A549 (cell line): Measurements from ENCODE around the gene DOC2B. TPM values are rescaled to one million over a fixed set of nuclear protein-coding genes. Genes with fewer than 3 reads are reported as not detected.

ENCODE experiments used
- ATAC-seq, 2 experiments: fragments of 200-7000 bp in 1 of 2; fragments of >200 bp in 1 of 2; cut with Nextera tagmentation in 1 of 2; cut with Tn5 transposase in 1 of 2; 3 replicates each; pipeline versions ENCODE4 v1.8.0 to v1.9.1; 2018 to 2020; ENCODE audit warnings: mild to moderate bottlenecking in 1 of 2, moderate library complexity in 1 of 2
- CTCF ChIA-PET: fragments of 300-600 bp; sonication (Branson Sonifier 250); formaldehyde crosslinking; extraction: SDS; loops from one replicate; lab custom pipeline; 2021; ENCODE audit warnings: antibody characterized with exemption, inconsistent platforms; lab: Yijun Ruan, JAX
- POLR2A ChIA-PET: fragments of 350-600 bp; formaldehyde crosslinking; extraction: SDS; loops from one replicate; lab custom pipeline; 2021; ENCODE audit warnings: antibody characterized with exemption, inconsistent platforms; lab: Yijun Ruan, JAX
- DNase-seq, 2 experiments: peaks; one replicate each; pipeline versions ENCODE4 v3.0.0 to v3.0.0-alpha.2; 2011 to 2016; ENCODE audit warnings: low read depth in 1 of 2, low spot score in 1 of 2
- FAIRE-seq: peaks from 2 replicates; lab custom pipeline; 2011; peaks lifted over from hg19 to GRCh38; lab: Jason Lieb, UNC
- H3K27ac ChIP-seq, 2 experiments: fragments of >200 bp; sonication (Bioruptor Twin); formaldehyde crosslinking; 3 replicates each; pipeline ENCODE4 v1.5.1; 2016 to 2017
- H3K4me1 ChIP-seq: fragments of >200 bp; sonication (Bioruptor Twin); formaldehyde crosslinking; 3 replicates; pipeline ENCODE4 v1.6.1; 2016
- H3K4me2 ChIP-seq: fragments of >200 bp; sonication (Bioruptor Twin); formaldehyde crosslinking; 3 replicates; pipeline ENCODE4 v1.6.1; 2016
- H3K4me3 ChIP-seq: fragments of >200 bp; sonication (Bioruptor Twin); formaldehyde crosslinking; 3 replicates; pipeline ENCODE4 v1.5.1; 2016
- H3K9me3 ChIP-seq: fragments of >200 bp; sonication (Bioruptor Twin); formaldehyde crosslinking; 3 replicates; pipeline ENCODE4 v1.6.1; 2016
- CBX2 ChIP-seq: fragments of 200-600 bp; sonication (generic); IDR thresholded peaks from 2 replicates; pipeline ENCODE4 v1.6.1; 2016; ENCODE audit warnings: low read depth, mild to moderate bottlenecking, borderline replicate concordance
- CBX8 ChIP-seq: fragments of 200-600 bp; sonication (generic); IDR thresholded peaks from 2 replicates; pipeline ENCODE4 v1.6.1; 2016
- CHD2 ChIP-seq: fragments of 150-350 bp; IDR thresholded peaks from 2 replicates; pipeline ENCODE4 v1.6.1; 2014; ENCODE audit warnings: low read length; ENCODE audit not compliant: partially characterized antibody
- CHD4 ChIP-seq: fragments of 200-600 bp; sonication (generic); IDR thresholded peaks from 2 replicates; pipeline ENCODE4 v1.6.1; 2016; ENCODE audit warnings: antibody characterized with exemption, mild to moderate bottlenecking, borderline replicate concordance
- CTCF ChIP-seq: fragments of >200 bp; sonication (Bioruptor Twin); formaldehyde crosslinking; IDR thresholded peaks from 3 replicates; pipeline ENCODE4 v1.5.1; 2016
- ELK1 ChIP-seq: fragments of 150-350 bp; IDR thresholded peaks from 2 replicates; pipeline ENCODE4 v1.6.1; 2014; ENCODE audit warnings: low read depth, mild to moderate bottlenecking, low read length
- FOXS1 ChIP-seq: fragments of 250-450 bp; sonication (Bioruptor Pico); IDR thresholded peaks from 2 replicates; pipeline ENCODE4 v1.5.0; 2020; ENCODE audit warnings: mild to moderate bottlenecking, moderate library complexity
- KDM5A ChIP-seq: fragments of 200-600 bp; sonication (generic); IDR thresholded peaks from 2 replicates; pipeline ENCODE4 v1.6.1; 2016; ENCODE audit warnings: antibody characterized with exemption, mild to moderate bottlenecking
- MAFK ChIP-seq: fragments of 450-650 bp; IDR thresholded peaks from 2 replicates; pipeline ENCODE4 v1.6.1; 2014; ENCODE audit not compliant: partially characterized antibody
- POLR2A ChIP-seq: IDR thresholded peaks from 2 replicates; pipeline ENCODE4 v1.6.1; 2012; ENCODE audit warnings: mild to moderate bottlenecking, low read length
- RAD21 ChIP-seq, 2 experiments: fragments of >200 bp in 1 of 2; sonication (Bioruptor Twin) in 1 of 2; formaldehyde crosslinking in 1 of 2; IDR thresholded peaks in 1 of 2; conservative IDR thresholded peaks in 1 of 2; 2 replicates in 1 of 2; 3 replicates in 1 of 2; pipeline ENCODE4 v1.6.1; 2012 to 2018; ENCODE audit warnings: inconsistent platforms in 1 of 2
- SMC3 ChIP-seq: fragments of >200 bp; sonication (Bioruptor Twin); formaldehyde crosslinking; IDR thresholded peaks from 3 replicates; pipeline ENCODE4 v1.6.1; 2018; ENCODE audit warnings: inconsistent platforms
- TP53 ChIP-seq: fragments of 250-450 bp; sonication (Bioruptor Pico); IDR thresholded peaks from 2 replicates; pipeline ENCODE4 v1.5.0; 2021; ENCODE audit warnings: mild to moderate bottlenecking, moderate library complexity
- ZC3H11A ChIP-seq: fragments of 450-650 bp; IDR thresholded peaks from 2 replicates; pipeline ENCODE4 v1.6.1; 2014; ENCODE audit warnings: antibody characterized with exemption, mild to moderate bottlenecking
- ZNF302 ChIP-seq: fragments of 250-450 bp; sonication (Bioruptor Pico); IDR thresholded peaks from 2 replicates; pipeline ENCODE4 v1.9.0; 2021; ENCODE audit warnings: inconsistent platforms, mild to moderate bottlenecking, moderate library complexity
- WGBS: methylation state at CpG from one replicate; pipeline ENCODE4 v1.1.6; 2017; ENCODE audit errors: missing lambda C conversion rate; 5-methylcytosine and 5-hydroxymethylcytosine counted together
- polyA plus RNA-seq, 4 experiments: library from polyadenylated mRNA; depleted of rRNA in 3 of 4; stranded (reverse); fragments of >200 nt; fragmentation: RNase III in 1 of 4; extraction: RNeasy Plus Mini Kit Qiagen cat#74134 plus additional on column Dnase treatment in 1 of 4; gene quantifications; 2 replicates in 3 of 4; 3 replicates in 1 of 4; pipeline ENCODE4 v1.2.3, GENCODE V29; 2011 to 2017
- TF ChIP-seq, protein P1 (sequence below): fragments of 250-450 bp; sonication (Bioruptor Pico); IDR thresholded peaks from 2 replicates; pipeline ENCODE4 v1.5.0; 2020; ENCODE audit warnings: low read depth, mild to moderate bottlenecking, moderate library complexity
- TF ChIP-seq, protein P2 (sequence below): IDR thresholded peaks from 2 replicates; pipeline ENCODE4 v1.6.1; 2012

DOC2B gene
- polyA plus RNA-seq, 2 of the 4 experiments (the other 2 are of a cell fraction), result 0.27 to 1.6 TPM

DNA sequence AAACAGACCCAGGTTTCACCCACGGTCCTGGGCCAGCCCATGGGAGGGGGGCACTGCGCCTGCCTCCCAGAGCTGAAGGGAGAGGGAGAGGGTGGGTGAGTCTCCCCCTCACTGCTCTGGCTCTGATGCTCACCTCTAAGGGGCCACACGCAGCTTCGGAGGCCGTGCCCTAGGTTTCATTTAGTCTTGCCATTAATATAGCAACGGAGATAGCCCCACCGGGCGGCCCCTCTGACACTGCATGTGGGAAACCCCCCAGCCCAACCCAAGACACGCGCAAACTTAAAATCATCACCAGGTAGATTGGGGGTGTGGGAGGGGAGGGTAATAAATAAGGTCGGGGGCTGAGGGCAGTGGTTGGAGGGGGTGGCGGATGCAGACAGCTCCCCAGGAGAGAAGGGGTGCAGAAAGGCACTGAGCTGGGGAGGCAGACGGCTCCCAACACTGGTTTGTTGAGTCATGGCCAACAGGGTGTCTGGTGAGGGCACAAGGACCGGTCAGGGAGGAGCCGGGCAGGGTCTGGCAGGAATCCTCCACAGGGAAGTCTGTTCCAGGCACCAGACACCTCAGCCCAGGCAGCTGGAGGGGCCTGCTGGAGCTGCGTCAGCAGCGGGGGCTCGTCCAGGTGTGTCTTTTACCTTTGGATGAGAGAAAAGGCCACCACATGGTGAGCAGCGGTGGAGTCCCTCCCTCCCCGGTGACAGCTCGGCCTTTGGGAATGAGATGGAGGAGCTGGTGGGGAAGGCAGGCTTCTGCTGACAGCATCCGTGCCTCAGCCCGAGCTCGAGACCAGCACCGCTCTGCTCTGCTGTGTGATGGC lies 32.0 kb upstream of the DOC2B start:
- POLR2A ChIA-PET, result no interaction called here
- WGBS, result 94% methylated on average over 23 of the region's 25 CpGs
- no peak for FAIRE-seq
- Histone ChIP-seq H3K4me1 (peaks cover 15% of the 10 kb centered on the region), H3K27ac (no peak overlapping the region), H3K9me3 (peaks cover 5% of the 10 kb centered on the region; the same call in 2 of the 3 replicates)
- TF ChIP-seq FOXS1 (CRISPR knock-in tag), result no peak
- no peak for TF ChIP-seq MAFK
- no peak for TF ChIP-seq CTCF
- TF ChIP-seq, all 56 proteins: peak for 0
- DNase-seq (no peak), ATAC-seq (no peak)
- Histone ChIP-seq H3K4me2 (no peak overlapping the region), H3K4me3 (no peak overlapping the region)
- CTCF ChIA-PET, result interaction anchor here (0.9 to 1.3 kb wide), 3 partner anchors 8 to 64 kb away, joined by 3 to 5 read pairs (median 4); no protein-coding TSS in a partner anchor

DNA sequence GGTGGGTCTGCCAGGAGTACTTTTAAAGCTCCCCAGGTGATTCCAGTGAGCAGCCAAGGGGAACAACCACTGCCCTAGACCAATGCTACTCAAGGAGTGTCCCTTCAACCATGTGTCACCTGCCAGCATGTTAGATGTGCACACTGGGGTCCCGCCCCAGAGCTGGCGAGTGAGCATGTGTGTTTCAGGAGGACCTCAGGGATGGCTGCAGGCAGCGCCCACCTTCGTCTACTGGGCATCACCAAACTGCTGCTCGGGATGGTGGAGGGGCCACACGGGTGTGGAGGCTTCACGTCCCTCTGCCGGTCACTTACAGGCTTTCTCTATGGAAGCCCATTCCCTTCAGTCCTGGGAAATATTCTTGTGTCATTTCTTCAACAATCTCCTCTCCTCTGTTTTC lies 29.0 kb upstream of the DOC2B start:
- no peak overlapping the region for H3K4me3 ChIP-seq
- peaks cover 6% of the 10 kb centered on the region; the same call in 1 of the 3 replicates for H3K4me1 ChIP-seq
- POLR2A ChIA-PET, result no interaction called here
- FAIRE-seq (no peak), ATAC-seq (no peak), DNase-seq (no peak)
- H3K27ac ChIP-seq, result no peak overlapping the region
- CTCF ChIA-PET, result interaction anchor here (1.2 to 1.7 kb wide), 2 partner anchors 12 to 786 kb away, joined by 4 to 11 read pairs; partner anchors contain the start of gene TIMM22
- peaks cover 14% of the 10 kb centered on the region; the same call in 2 of the 3 replicates for H3K9me3 ChIP-seq
- TF ChIP-seq TP53 (no peak), SMC3 (no peak), KDM5A (no peak), CHD4 (no peak), CHD2 (no peak), CBX8 (no peak)
- TF ChIP-seq, protein P1, sequence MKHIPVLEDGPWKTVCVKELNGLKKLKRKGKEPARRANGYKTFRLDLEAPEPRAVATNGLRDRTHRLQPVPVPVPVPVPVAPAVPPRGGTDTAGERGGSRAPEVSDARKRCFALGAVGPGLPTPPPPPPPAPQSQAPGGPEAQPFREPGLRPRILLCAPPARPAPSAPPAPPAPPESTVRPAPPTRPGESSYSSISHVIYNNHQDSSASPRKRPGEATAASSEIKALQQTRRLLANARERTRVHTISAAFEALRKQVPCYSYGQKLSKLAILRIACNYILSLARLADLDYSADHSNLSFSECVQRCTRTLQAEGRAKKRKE (CRISPR knock-in tag), result no peak
- WGBS, result 98% methylated on average over 8 of the region's 8 CpGs
- H3K4me2 ChIP-seq, result no peak overlapping the region

DNA sequence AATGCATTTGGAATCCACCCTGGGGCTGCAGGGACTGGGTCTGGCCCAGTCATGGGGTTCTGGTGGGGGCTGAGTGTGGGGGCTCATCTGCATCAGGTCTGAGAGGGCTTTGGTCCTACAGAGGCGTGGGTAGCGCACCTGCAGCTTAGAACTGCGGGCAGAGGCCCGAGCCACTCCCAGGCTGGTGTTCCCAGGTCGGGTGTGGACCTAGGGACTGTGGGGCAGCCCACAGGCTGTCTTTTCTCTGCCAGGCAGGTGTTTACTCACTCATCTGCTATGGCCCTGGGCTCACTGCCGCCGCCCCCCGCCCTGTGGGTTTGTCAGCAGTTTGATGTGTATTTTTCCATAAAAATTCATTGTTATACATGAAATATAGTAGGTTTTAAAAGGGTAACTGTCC lies 27.0 kb upstream of the DOC2B start:
- POLR2A ChIA-PET, result no interaction called here
- H3K4me1 ChIP-seq, result no peaks in the 10 kb centered on the region

More for the DNA sequence above, 27.0 kb upstream of the DOC2B start:
- CTCF ChIA-PET, result interaction anchor here (0.6 to 2.5 kb wide), 8 partner anchors 10 to 179 kb away, joined by 3 to 11 read pairs (median 4); no protein-coding TSS in a partner anchor
- ATAC-seq (no peak), DNase-seq (no peak), FAIRE-seq (no peak)
- WGBS, result 97% methylated on average over 8 of the region's 8 CpGs
- H3K4me2 ChIP-seq, result no peak overlapping the region
- peaks cover 14% of the 10 kb centered on the region; the same call in 2 of the 3 replicates for H3K9me3 ChIP-seq
- no peak overlapping the region for H3K27ac ChIP-seq
- no peak overlapping the region for H3K4me3 ChIP-seq
- TF ChIP-seq ZNF302 (CRISPR knock-in tag) (no peak), POLR2A (no peak), RAD21 (conservative IDR thresholded peaks at IDR 0.05 in 1 of 2, IDR thresholded peaks at IDR 0.05 in 1 of 2) (no peak), CBX2 (no peak), CBX8 (no peak), SMC3 (no peak), ZC3H11A (no peak), ELK1 (no peak)
- TF ChIP-seq, protein P2, sequence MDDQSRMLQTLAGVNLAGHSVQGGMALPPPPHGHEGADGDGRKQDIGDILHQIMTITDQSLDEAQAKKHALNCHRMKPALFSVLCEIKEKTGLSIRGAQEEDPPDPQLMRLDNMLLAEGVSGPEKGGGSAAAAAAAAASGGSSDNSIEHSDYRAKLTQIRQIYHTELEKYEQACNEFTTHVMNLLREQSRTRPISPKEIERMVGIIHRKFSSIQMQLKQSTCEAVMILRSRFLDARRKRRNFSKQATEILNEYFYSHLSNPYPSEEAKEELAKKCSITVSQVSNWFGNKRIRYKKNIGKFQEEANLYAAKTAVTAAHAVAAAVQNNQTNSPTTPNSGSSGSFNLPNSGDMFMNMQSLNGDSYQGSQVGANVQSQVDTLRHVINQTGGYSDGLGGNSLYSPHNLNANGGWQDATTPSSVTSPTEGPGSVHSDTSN, result no peak
